Measurements from ENCODE around the gene DCDC2C. TPM values are rescaled to one million over a fixed set of nuclear protein-coding genes. Genes with fewer than 3 reads are reported as not detected.

DCDC2C gene
- total RNA-seq, 1 experiment from 2014 or later, result not detected

- intact Hi-C loops (cut with micrococcal nuclease; ENCODE audit: unreplicated experiment), result no loop called here
- Mint-ChIP-seq H3K27me3 (ENCODE audit: insufficient read depth, unreplicated experiment) (peaks cover 3% of the 10 kb centered on the region), H3K4me3 (ENCODE audit: unreplicated experiment) (no peak overlapping the region), H3K36me3 (ENCODE audit: insufficient read depth, unreplicated experiment) (no peaks in the 10 kb centered on the region), H3K4me1 (ENCODE audit: low read depth, unreplicated experiment) (no peaks in the 10 kb centered on the region), H3K9me3 (ENCODE audit: unreplicated experiment) (no peaks in the 10 kb centered on the region), H3K27ac (ENCODE audit: unreplicated experiment) (no peak overlapping the region)
- Histone ChIP-seq H3K4me3 (ENCODE audit: low read depth, low read length) (no peak overlapping the region), H3K27me3 (replicated peaks; ENCODE audit: control insufficient read depth, insufficient read depth, low read length) (no peaks in the 10 kb centered on the region), H3K36me3 (ENCODE audit: control insufficient read depth, insufficient read depth, low read length) (no peaks in the 10 kb centered on the region), H3K9me3 (no peaks in the 10 kb centered on the region), H3K4me1 (no peaks in the 10 kb centered on the region)
- POLR2A ChIA-PET, result no interaction called here
- TF ChIP-seq CTCF (IDR thresholded peaks at IDR 0.05; ENCODE audit: insufficient read depth in 1 of 2, low read depth in 1 of 2, low read length in 1 of 2, severe bottlenecking in 1 of 2, unreplicated experiment in 1 of 2), result no peak
- CTCF ChIA-PET, result no interaction called here
- DNase-seq, result peak in 1 of 2 experiments; percentile 10
- no TSS peak for BruUV-seq (replicated peaks)
Measured at GRCh38 chr2:3665886-3666612, 37.3 kb upstream of the DCDC2C start.

- no TSS peak for BruUV-seq (replicated peaks)
- H3K4me3 ChIP-seq (ENCODE audit: low read depth, low read length), result no peak overlapping the region
- CTCF ChIA-PET, result no interaction called here
- H3K27ac Mint-ChIP-seq (ENCODE audit: unreplicated experiment), result no peak overlapping the region
- POLR2A ChIA-PET, result no interaction called here
- no peaks in the 10 kb centered on the region for H3K4me1 Mint-ChIP-seq (ENCODE audit: low read depth, unreplicated experiment)
- H3K27me3 ChIP-seq (replicated peaks; ENCODE audit: control insufficient read depth, insufficient read depth, low read length), result no peaks in the 10 kb centered on the region
- intact Hi-C loops (cut with micrococcal nuclease; ENCODE audit: unreplicated experiment), result no loop called here
- H3K4me1 ChIP-seq, result no peaks in the 10 kb centered on the region
- no peaks in the 10 kb centered on the region for H3K36me3 Mint-ChIP-seq (ENCODE audit: insufficient read depth, unreplicated experiment)
- no peak for TF ChIP-seq CTCF (IDR thresholded peaks at IDR 0.05; ENCODE audit: insufficient read depth in 1 of 2, low read depth in 1 of 2, low read length in 1 of 2, severe bottlenecking in 1 of 2, unreplicated experiment in 1 of 2)
- DNase-seq, result peak in 1 of 2 experiments; percentile 9
- peaks cover 3% of the 10 kb centered on the region for H3K27me3 Mint-ChIP-seq (ENCODE audit: insufficient read depth, unreplicated experiment)
- no peaks in the 10 kb centered on the region for H3K36me3 ChIP-seq (ENCODE audit: control insufficient read depth, insufficient read depth, low read length)
- no peaks in the 10 kb centered on the region for H3K9me3 Mint-ChIP-seq (ENCODE audit: unreplicated experiment)
- H3K4me3 Mint-ChIP-seq (ENCODE audit: unreplicated experiment), result no peak overlapping the region
- no peaks in the 10 kb centered on the region for H3K9me3 ChIP-seq
Measured at GRCh38 chr2:3666613-3666975, 36.8 kb upstream of the DCDC2C start.

- DNase-seq, result no peak
- CTCF ChIA-PET, result no interaction called here
Measured at GRCh38 chr2:3667151-3667631, 36.2 kb upstream of the DCDC2C start.

More at GRCh38 chr2:3667151-3667631, 36.2 kb upstream of the DCDC2C start:
- Mint-ChIP-seq H3K4me1 (ENCODE audit: low read depth, unreplicated experiment) (no peaks in the 10 kb centered on the region), H3K4me3 (ENCODE audit: unreplicated experiment) (no peak overlapping the region), H3K9me3 (ENCODE audit: unreplicated experiment) (no peaks in the 10 kb centered on the region), H3K36me3 (ENCODE audit: insufficient read depth, unreplicated experiment) (no peaks in the 10 kb centered on the region), H3K27ac (ENCODE audit: unreplicated experiment) (no peak overlapping the region), H3K27me3 (ENCODE audit: insufficient read depth, unreplicated experiment) (peaks cover 3% of the 10 kb centered on the region)
- no TSS peak for BruUV-seq (replicated peaks)
- POLR2A ChIA-PET, result no interaction called here
- no peak for TF ChIP-seq CTCF (IDR thresholded peaks at IDR 0.05; ENCODE audit: insufficient read depth in 1 of 2, low read depth in 1 of 2, low read length in 1 of 2, severe bottlenecking in 1 of 2, unreplicated experiment in 1 of 2)
- no peaks in the 10 kb centered on the region for H3K27me3 ChIP-seq (replicated peaks; ENCODE audit: control insufficient read depth, insufficient read depth, low read length)
- no peak overlapping the region for H3K4me3 ChIP-seq (ENCODE audit: low read depth, low read length)
- H3K4me1 ChIP-seq, result no peaks in the 10 kb centered on the region
- no peaks in the 10 kb centered on the region for H3K9me3 ChIP-seq
- no peaks in the 10 kb centered on the region for H3K36me3 ChIP-seq (ENCODE audit: control insufficient read depth, insufficient read depth, low read length)
- intact Hi-C loops (cut with micrococcal nuclease; ENCODE audit: unreplicated experiment), result no loop called here
